HL-60/S4 treated with retinoic acid at 250 ng/mL for 4 days and 3 days (cell line): ENCODE data around the gene CLK1.
"Not testable (repeated sequence)": the region's sequence is repeated elsewhere in the genome, so short reads cannot be mapped to it uniquely, and the experiment has no call there.

Experiments
- in situ Hi-C: fragments of 300-500 bp; cut with MboI; formaldehyde crosslinking; loops from 2 replicates; pipeline ENCODE4 v1.7.0; 2022; ENCODE audit warnings: low sequenced_read_pairs

CLK1 gene

GRCh38 chr2:200852605-200853004 lies 11.9 kb downstream of the CLK1 start:
- in situ Hi-C loops, result no loop called here

- in situ Hi-C loops, result no loop called here
Observed at GRCh38 chr2:200851398-200852248, 12.8 kb downstream of the CLK1 start.

GRCh38 chr2:200850512-200851256 lies 13.8 kb downstream of the CLK1 start:
- in situ Hi-C loops, result no loop called here

- in situ Hi-C loops, result no loop called here
Observed at GRCh38 chr2:200847939-200848338, 16.5 kb downstream of the CLK1 start.

GRCh38 chr2:200847269-200847668 lies 17.2 kb downstream of the CLK1 start:
- in situ Hi-C loops, result no loop called here

- in situ Hi-C loops, result no loop called here
Observed at GRCh38 chr2:200845669-200846325, 18.7 kb downstream of the CLK1 start.

GRCh38 chr2:200845194-200845593 lies 19.3 kb downstream of the CLK1 start:
- in situ Hi-C loops, result no loop called here

GRCh38 chr2:200843993-200844948 lies 20.2 kb downstream of the CLK1 start:
- in situ Hi-C loops, result no loop called here

- in situ Hi-C loops, result no loop called here
Observed at GRCh38 chr2:200839513-200839912, 24.9 kb downstream of the CLK1 start.

- in situ Hi-C loops, result no loop called here
Observed at GRCh38 chr2:200834701-200835100, 29.8 kb downstream of the CLK1 start.

GRCh38 chr2:200829258-200829655 lies 35.2 kb downstream of the CLK1 start:
- in situ Hi-C loops, result no loop called here

GRCh38 chr2:200828572-200829257 lies 35.7 kb downstream of the CLK1 start:
- in situ Hi-C loops, result no loop called here

- in situ Hi-C loops, result no loop called here
Observed at GRCh38 chr2:200828104-200828503, 36.4 kb downstream of the CLK1 start.

GRCh38 chr2:200821686-200822245 lies 42.7 kb downstream of the CLK1 start:
- in situ Hi-C loops, result no loop called here

GRCh38 chr2:200820573-200821234 lies 43.8 kb downstream of the CLK1 start:
- in situ Hi-C loops, result no loop called here

GRCh38 chr2:200818732-200819131 lies 45.7 kb downstream of the CLK1 start:
- in situ Hi-C loops, result not testable (repeated sequence)

- in situ Hi-C loops, result no loop called here
Observed at GRCh38 chr2:200814917-200815316, 49.5 kb downstream of the CLK1 start.

GRCh38 chr2:200814276-200814815 lies 50.1 kb downstream of the CLK1 start:
- in situ Hi-C loops, result no loop called here
